Activated CD4-positive, alpha-beta T cell treated with anti-CD3 and anti-CD28 coated beads for 36 hours (primary cell): ENCODE results near the gene CBFA2T3. TPM values are rescaled to one million over a fixed set of nuclear protein-coding genes. Genes with fewer than 3 reads are reported as not detected.
A peak's percentile ranks its signal among the peaks of the same experiment; 100 is the strongest.

Experiments used
- ATAC-seq: fragments of 200-7000 bp; cut with Tn5 transposase; one replicate; pipeline ENCODE4 v1.10.0; 2021; ENCODE audit warnings: mild to moderate bottlenecking, moderate library complexity
- CTCF ChIA-PET: fragments of 350-600 bp; sonication (Branson Sonifier 250); formaldehyde crosslinking; loops from one replicate; lab custom pipeline; 2021; ENCODE audit warnings: antibody characterized with exemption; lab: Charles Lee
- POLR2A ChIA-PET: fragments of 350-600 bp; sonication (Branson Sonifier 250); formaldehyde crosslinking; loops from one replicate; lab custom pipeline; 2021; ENCODE audit warnings: antibody characterized with exemption, inconsistent platforms; lab: Charles Lee
- DNase-seq: peaks from one replicate; pipeline ENCODE4 v3.0.0-alpha.2; 2020
- H3K27ac Mint-ChIP-seq: one replicate; pipeline ENCODE4 v1.8.0; 2021; ENCODE audit warnings: mixed read lengths
- H3K27me3 Mint-ChIP-seq: one replicate; pipeline ENCODE4 v1.8.0; 2021; ENCODE audit warnings: mixed read lengths
- H3K36me3 Mint-ChIP-seq: one replicate; pipeline ENCODE4 v1.8.0; 2021; ENCODE audit warnings: low read depth, mixed read lengths
- H3K4me1 Mint-ChIP-seq: one replicate; pipeline ENCODE4 v1.8.0; 2021; ENCODE audit warnings: mixed read lengths
- H3K4me3 Mint-ChIP-seq: one replicate; pipeline ENCODE4 v1.8.0; 2021; ENCODE audit warnings: mild to moderate bottlenecking, moderate library complexity, mixed read lengths
- H3K9me3 Mint-ChIP-seq: one replicate; pipeline ENCODE4 v1.8.0; 2021; ENCODE audit warnings: low read depth, mixed read lengths
- intact Hi-C, 2 experiments: fragments of 100-400 bp; cut with DNase I in 1 of 2; cut with micrococcal nuclease in 1 of 2; formaldehyde crosslinking; loops; one replicate each; pipeline versions ENCODE4 v1.14.2 to v1.15.1; 2022 to 2024; cut with DNase I, micrococcal nuclease
- total RNA-seq, 2 experiments: library from RNA; stranded (reverse); gene quantifications; one replicate each; pipeline ENCODE4 v1.2.3, GENCODE V29; 2021

CBFA2T3 gene
- total RNA-seq, 2 experiments from 2014 or later, result 0.30 to 0.34 TPM

DNA sequence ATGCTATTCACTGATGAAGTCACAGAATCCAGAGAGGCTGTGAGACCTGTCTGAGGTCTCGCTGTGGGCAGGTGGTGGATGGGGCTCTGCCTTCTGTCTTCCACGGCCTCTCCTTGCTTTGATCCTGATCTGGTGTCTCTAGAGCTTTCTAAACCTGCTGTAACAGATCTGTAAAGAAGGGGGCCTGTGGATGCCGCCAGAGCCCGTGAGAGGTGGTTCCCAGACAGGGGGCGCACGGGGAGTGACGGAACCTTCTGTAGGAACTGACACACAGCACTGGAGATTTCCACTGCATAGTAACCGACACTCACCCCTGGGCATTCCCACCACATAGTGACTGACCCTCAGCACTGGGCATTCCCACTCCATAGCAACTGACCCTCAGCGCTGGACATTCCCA, 16.0 kb downstream of the CBFA2T3 start:
- CTCF ChIA-PET, result no interaction called here
- no peaks in the 10 kb centered on the region for H3K9me3 Mint-ChIP-seq
- ATAC-seq (no peak), DNase-seq (no peak)
- peaks cover 12% of the 10 kb centered on the region for H3K27me3 Mint-ChIP-seq
- no peaks in the 10 kb centered on the region for H3K36me3 Mint-ChIP-seq
- intact Hi-C loops, result no loop called here
- no peak overlapping the region for H3K27ac Mint-ChIP-seq
- POLR2A ChIA-PET, result no interaction called here
- H3K4me3 Mint-ChIP-seq, result no peak overlapping the region
- peaks cover 17% of the 10 kb centered on the region for H3K4me1 Mint-ChIP-seq

DNA sequence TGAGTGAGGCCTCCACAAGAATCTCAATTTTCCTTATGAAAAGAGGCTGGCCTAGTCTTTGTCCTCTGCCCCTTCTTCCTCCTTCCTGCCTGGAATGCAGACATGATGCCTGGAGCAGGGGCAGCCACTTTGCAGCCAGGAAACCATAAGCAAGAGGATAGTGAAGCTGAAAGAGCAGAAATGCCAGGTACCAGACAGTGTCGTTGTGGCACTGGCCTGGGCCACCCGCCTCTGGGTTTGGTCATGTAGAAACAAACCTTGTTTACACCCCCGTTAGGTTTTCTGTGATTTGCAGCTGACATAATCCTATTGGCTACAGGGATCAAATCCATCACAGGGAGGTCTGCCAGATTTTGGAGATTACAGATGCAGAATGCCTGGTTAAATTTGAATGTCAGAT, 16.5 kb downstream of the CBFA2T3 start:
- H3K36me3 Mint-ChIP-seq, result no peaks in the 10 kb centered on the region
- H3K27me3 Mint-ChIP-seq, result peaks cover 12% of the 10 kb centered on the region
- intact Hi-C loops, result no loop called here
- ATAC-seq, result no peak
- ChIA-PET POLR2A (no interaction called here), CTCF (no interaction called here)
- DNase-seq, result no peak
- H3K27ac Mint-ChIP-seq, result no peak overlapping the region
- H3K4me1 Mint-ChIP-seq, result peaks cover 17% of the 10 kb centered on the region
- no peaks in the 10 kb centered on the region for H3K9me3 Mint-ChIP-seq
- H3K4me3 Mint-ChIP-seq, result no peak overlapping the region

DNA sequence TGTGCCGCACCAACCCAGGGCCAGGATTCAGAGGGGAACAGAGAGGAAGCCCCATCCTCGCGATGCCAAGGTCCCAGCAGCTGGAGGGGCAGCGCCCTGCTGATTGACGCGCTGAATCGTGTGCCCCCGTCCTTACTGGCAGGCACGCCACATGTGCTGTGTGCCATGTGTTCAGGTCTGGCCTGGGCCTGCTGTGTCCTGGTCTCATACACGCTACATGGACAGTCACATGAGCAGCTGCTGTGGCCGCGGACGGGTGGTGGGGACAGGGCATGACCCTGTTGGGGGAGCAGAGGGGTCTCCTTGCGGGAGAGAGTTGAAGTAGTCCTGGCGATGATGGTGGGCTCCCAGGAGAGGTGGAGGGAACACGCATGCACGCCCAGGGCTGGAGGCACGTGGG, 18.0 kb downstream of the CBFA2T3 start:
- Mint-ChIP-seq H3K9me3 (no peaks in the 10 kb centered on the region), H3K27ac (no peak overlapping the region), H3K4me3 (no peak overlapping the region), H3K27me3 (peaks cover 12% of the 10 kb centered on the region), H3K36me3 (no peaks in the 10 kb centered on the region), H3K4me1 (peaks cover 17% of the 10 kb centered on the region)
- no peak for DNase-seq
- intact Hi-C loops, result no loop called here
- ChIA-PET CTCF (no interaction called here), POLR2A (no interaction called here)
- no peak for ATAC-seq

DNA sequence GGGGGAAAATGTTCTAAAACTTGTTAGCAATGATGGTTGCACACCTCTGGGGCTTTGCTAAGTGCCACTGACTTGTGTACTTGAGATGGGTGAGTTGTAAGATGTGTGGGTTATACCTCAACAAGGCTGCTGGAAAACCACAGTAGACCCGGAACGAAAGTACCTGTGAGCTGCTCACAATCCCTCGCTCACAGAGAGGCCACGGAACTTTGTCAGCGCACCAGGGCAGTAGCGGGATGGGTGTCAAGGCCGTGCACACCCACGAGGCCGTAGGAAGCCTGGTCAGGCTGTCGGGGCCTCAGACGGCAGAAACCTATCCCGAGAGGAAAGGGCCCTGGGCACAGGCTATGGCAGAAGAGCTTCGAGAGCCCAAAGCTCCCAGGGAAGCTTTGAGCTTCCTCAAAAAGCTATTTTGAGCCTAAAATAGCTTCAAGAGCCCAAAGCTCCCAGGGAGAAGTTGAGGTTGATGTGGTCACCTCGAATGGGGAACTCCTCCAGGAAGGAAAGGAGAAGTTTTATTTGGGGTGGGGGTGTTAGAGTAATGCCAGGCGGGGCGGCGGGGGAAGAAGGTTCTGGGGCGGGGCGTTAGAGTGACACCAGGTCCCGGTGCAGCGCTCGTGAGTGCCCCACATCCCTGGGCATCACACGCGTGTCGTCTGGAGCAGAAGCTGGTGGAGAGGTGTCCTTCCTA, 19.0 kb downstream of the CBFA2T3 start:
- intact Hi-C loops, result no loop called here
- ATAC-seq, result peak; percentile 83
- peak overlapping the region; percentile 29 for H3K4me3 Mint-ChIP-seq
- no peaks in the 10 kb centered on the region for H3K36me3 Mint-ChIP-seq
- peaks cover 17% of the 10 kb centered on the region for H3K4me1 Mint-ChIP-seq
- H3K27ac Mint-ChIP-seq, result no peak overlapping the region
- no peaks in the 10 kb centered on the region for H3K9me3 Mint-ChIP-seq
- DNase-seq, result peak; percentile 59
- ChIA-PET CTCF (interaction anchor here (1.4 kb wide), 1 partner anchor 9 kb away, joined by 4 read pairs; no protein-coding TSS in a partner anchor), POLR2A (no interaction called here)
- H3K27me3 Mint-ChIP-seq, result peaks cover 12% of the 10 kb centered on the region

DNA sequence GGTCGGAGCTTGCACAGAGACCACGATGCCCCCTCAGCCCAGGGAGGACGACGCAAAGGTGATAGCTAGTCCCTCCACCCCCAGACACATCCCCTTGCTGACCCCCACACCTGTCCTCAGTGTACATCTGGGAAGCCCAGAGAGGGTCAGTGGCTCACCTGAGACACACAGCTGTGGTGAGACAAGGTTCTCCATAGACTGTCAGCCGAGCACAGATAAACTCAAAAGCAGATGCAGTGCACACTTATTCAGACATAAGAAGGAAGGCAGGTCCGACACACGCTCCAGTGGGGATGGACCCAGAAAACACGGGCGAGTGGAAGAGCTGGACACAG, 19.6 kb downstream of the CBFA2T3 start:
- peaks cover 17% of the 10 kb centered on the region for H3K4me1 Mint-ChIP-seq
- peaks cover 12% of the 10 kb centered on the region for H3K27me3 Mint-ChIP-seq
- no peaks in the 10 kb centered on the region for H3K9me3 Mint-ChIP-seq
- POLR2A ChIA-PET, result no interaction called here
- DNase-seq (no peak), ATAC-seq (no peak)
- H3K4me3 Mint-ChIP-seq, result peak overlapping the region; percentile 29
- no peak overlapping the region for H3K27ac Mint-ChIP-seq
- intact Hi-C loops, result no loop called here
- no peaks in the 10 kb centered on the region for H3K36me3 Mint-ChIP-seq
- CTCF ChIA-PET, result interaction anchor here (1.4 kb wide), 1 partner anchor 8 kb away, joined by 4 read pairs; no protein-coding TSS in a partner anchor

DNA sequence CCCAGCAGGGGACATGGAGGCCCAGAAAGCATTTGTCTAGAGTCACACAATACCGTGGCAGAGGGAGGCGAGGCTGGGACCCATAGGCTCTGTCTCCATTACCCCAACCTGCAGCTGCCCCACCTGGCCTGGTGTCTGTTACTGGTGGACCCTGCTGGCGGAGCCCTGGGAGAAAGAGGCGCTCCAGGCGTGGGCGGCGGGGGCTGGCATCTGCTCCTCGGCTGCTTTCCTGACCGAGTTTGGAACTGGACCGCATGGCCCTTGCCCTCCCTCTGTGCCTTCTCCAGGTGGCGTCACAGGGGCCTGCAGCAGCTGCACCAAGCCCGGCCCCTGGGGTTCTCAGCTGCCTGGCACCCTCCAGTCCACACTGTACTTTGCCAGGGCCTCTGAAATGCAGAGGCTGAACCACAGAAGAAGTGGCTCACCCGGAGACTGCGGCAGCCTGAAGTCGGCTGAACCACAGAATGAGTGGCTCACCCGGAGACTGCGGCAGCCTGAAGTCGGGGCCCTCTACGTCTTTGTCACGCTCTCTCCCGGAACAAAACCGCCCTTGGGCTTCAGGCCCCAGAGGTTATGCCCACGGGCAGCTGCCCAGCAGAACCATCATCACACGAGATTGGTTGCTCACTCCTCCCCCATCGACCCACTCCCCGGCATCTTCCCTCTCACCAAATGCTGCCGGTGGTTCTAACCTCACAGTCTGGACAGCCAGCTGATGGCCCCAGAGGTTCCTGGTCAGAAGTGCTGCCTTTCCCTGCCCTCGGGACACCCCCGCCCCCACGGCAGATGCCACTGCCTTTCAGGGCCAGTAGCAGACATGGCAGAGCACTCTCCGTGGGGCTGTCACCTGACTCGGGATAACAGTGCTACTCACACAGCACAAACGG, 20.2 kb downstream of the CBFA2T3 start:
- H3K4me3 Mint-ChIP-seq, result no peak overlapping the region
- peaks cover 17% of the 10 kb centered on the region for H3K4me1 Mint-ChIP-seq
- no peaks in the 10 kb centered on the region for H3K9me3 Mint-ChIP-seq
- CTCF ChIA-PET, result interaction anchor here (0.6 to 1.4 kb wide), 2 partner anchors 8 to 260 kb away, joined by 3 to 4 read pairs; no protein-coding TSS in a partner anchor
- H3K36me3 Mint-ChIP-seq, result no peaks in the 10 kb centered on the region
- no peak overlapping the region for H3K27ac Mint-ChIP-seq
- ATAC-seq (peak; percentile 70), DNase-seq (peak; percentile 53)
- intact Hi-C loops, result no loop called here
- POLR2A ChIA-PET, result interaction anchor here (0.5 to 0.7 kb wide), 2 partner anchors 137 to 148 kb away, joined by 3 to 4 read pairs; partner anchors contain the start of gene ACSF3
- H3K27me3 Mint-ChIP-seq, result peaks cover 12% of the 10 kb centered on the region

DNA sequence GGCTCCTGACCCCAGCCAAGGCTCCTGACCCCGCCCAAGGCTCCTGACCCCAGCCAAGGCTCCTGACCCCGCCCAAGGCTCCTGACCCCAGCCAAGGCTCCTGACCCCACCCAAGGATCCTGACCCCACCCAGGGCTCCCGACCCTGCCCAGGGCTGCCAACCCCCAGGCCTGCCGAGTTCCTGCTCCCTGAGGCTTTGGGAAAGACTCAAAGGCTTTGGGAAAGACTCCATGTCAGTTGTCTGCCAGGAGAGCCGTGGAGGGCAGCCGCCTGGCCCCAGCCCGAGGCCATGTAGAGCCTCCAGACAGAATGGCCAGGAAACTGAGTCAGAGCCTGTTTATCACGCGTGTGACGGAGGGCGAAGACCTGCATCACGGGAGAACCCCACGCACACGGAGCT, 21.1 kb downstream of the CBFA2T3 start:
- Mint-ChIP-seq H3K27me3 (peaks cover 12% of the 10 kb centered on the region), H3K4me1 (peaks cover 17% of the 10 kb centered on the region), H3K27ac (no peak overlapping the region), H3K4me3 (no peak overlapping the region), H3K9me3 (no peaks in the 10 kb centered on the region), H3K36me3 (no peaks in the 10 kb centered on the region)
- CTCF ChIA-PET, result interaction anchor here (0.6 kb wide), 1 partner anchor 261 kb away, joined by 3 read pairs; no protein-coding TSS in a partner anchor
- intact Hi-C loops, result no loop called here
- ATAC-seq (no peak), DNase-seq (no peak)
- POLR2A ChIA-PET, result no interaction called here

DNA sequence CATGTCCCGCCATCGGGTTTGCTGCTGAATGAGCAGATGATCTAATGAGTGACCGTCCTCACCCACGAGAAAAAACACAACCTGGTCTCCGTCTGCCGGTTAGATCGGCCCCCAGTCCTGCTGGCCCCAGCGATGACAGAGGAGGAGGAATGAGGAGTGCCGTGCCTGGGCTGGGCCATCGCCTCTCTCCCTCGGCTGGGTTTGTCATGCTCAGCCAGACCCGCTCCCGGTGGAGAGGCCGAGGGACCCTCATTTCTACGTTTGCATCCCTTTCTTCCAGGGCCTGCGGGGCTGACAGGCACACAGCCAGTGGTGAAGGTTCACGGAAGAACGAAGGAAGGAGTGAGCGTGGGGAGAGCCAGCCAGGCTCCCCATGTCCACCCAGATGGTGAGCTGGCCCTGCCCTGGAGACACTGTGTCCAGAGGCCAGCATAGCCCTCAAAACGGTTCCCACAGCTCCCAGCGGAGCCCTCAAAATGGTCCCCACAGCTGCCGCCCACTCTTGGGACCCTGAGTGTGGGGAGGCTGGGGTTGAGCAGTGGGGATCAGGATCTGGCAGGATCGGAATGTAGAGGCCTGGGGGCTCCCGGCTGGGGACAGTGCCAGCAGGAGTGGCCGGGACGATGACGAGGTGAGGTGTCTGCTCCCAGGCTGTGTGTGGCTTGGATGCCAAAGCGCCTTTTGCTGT, 23.9 kb downstream of the CBFA2T3 start:
- ChIA-PET POLR2A (no interaction called here), CTCF (interaction anchor here (1.1 kb wide), 1 partner anchor 11 kb away, joined by 3 read pairs; no protein-coding TSS in a partner anchor)
- Mint-ChIP-seq H3K4me1 (peaks cover 14% of the 10 kb centered on the region), H3K4me3 (no peak overlapping the region), H3K27ac (no peak overlapping the region), H3K27me3 (peaks cover 8% of the 10 kb centered on the region), H3K36me3 (no peaks in the 10 kb centered on the region), H3K9me3 (no peaks in the 10 kb centered on the region)
- intact Hi-C loops, result no loop called here
- ATAC-seq (no peak), DNase-seq (no peak)

DNA sequence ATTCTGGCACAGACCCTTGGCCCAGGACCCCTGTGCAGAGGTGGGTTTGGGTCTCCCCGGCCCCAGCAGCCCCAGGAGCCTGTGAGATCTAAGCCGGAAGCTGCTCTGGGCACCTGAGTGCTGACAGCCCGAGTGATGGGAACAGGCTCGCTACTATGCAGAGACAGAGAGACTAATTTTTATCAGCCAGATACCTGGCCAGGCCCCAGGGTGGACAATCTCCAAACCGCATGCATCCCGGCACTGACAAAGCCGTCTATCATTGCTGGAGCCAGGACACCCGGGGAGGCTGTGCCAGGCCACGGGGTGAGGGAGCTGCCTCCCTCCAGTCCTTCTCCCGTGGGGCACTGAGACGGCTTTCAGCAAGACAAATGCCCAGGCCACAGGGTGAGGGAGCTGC, 25.0 kb downstream of the CBFA2T3 start:
- Mint-ChIP-seq H3K9me3 (no peaks in the 10 kb centered on the region), H3K36me3 (no peaks in the 10 kb centered on the region), H3K27me3 (no peaks in the 10 kb centered on the region), H3K4me3 (no peak overlapping the region), H3K27ac (no peak overlapping the region), H3K4me1 (peaks cover 2% of the 10 kb centered on the region)
- no peak for DNase-seq
- intact Hi-C loops, result no loop called here
- ChIA-PET POLR2A (no interaction called here), CTCF (interaction anchor here (1.1 kb wide), 1 partner anchor 10 kb away, joined by 3 read pairs; no protein-coding TSS in a partner anchor)
- ATAC-seq, result no peak

DNA sequence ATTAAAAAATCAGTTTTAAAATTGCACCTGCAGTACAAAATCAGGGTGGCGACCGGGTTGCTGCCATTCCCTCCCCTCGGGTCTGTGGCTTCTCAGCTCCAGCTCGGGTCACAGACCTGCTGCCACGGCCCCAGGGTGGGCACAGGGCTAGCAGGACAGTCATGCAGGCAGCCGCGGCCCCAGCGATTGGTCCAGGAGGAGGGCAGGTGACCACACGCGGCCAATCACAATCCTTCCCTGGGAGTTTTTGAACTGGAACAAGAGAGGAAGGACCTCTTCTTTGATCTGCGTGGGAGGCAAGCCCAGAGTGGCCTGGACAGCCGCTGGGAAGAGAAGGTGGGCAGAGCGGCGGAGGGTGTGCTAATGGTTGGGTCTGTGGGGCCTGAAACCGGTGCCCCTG, 25.5 kb downstream of the CBFA2T3 start:
- H3K27me3 Mint-ChIP-seq, result no peaks in the 10 kb centered on the region
- intact Hi-C loops, result no loop called here
- no peak overlapping the region for H3K27ac Mint-ChIP-seq
- no peak for DNase-seq
- H3K36me3 Mint-ChIP-seq, result no peaks in the 10 kb centered on the region
- ChIA-PET POLR2A (no interaction called here), CTCF (no interaction called here)
- no peak for ATAC-seq
- no peak overlapping the region for H3K4me3 Mint-ChIP-seq
- H3K4me1 Mint-ChIP-seq, result no peaks in the 10 kb centered on the region
- H3K9me3 Mint-ChIP-seq, result no peaks in the 10 kb centered on the region

DNA sequence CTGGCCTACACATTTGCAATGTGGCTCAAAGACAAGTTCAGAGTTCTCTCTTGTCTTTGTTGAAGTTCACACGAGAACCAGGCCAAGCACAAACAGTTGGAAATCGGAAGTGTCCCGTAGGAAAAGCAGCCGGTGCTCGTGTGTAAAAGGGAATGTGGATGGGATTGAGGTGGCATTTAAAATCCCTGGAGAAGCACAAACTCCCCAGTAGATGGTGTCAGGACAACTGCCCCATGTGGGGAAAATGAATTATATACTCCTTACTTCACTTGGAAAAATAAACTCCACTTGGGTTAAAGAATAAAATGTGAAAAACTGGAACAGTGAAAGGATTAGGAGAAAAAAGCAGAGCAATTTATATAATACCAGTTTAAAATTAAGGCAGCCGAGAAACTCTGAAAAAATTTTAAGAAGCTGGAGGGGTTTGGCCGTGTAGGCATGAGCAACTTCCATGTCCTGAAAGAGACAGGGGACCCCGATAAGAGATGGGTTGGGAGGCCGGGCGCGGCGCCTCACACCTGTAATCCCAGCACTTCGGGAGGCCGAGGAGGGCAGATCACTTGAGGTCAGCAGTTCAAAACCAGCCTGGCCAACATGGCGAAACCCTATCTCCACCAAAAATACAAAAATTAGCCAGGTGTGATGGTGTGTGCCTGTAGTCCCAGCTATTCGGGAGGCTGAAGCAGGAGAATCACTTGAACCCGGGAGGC, 28.1 kb downstream of the CBFA2T3 start:
- H3K4me1 Mint-ChIP-seq, result no peaks in the 10 kb centered on the region
- H3K9me3 Mint-ChIP-seq, result no peaks in the 10 kb centered on the region
- ATAC-seq (no peak), DNase-seq (no peak)
- ChIA-PET POLR2A (no interaction called here), CTCF (interaction anchor here (2.0 kb wide), 1 partner anchor 9 kb away, joined by 4 read pairs; no protein-coding TSS in a partner anchor)
- intact Hi-C loops, result loop anchor here in 1 of 2 experiments (1.0 kb wide), 1 partner anchor 40 kb away; no protein-coding TSS in a partner anchor
- H3K36me3 Mint-ChIP-seq, result no peaks in the 10 kb centered on the region
- no peak overlapping the region for H3K27ac Mint-ChIP-seq
- peaks cover 3% of the 10 kb centered on the region for H3K27me3 Mint-ChIP-seq
- H3K4me3 Mint-ChIP-seq, result no peak overlapping the region
